Loucy (cell line): ENCODE results near the gene EIF4G3.

Source experiments
- H2AFZ ChIP-seq: fragments of 200-600 bp; sonication (generic); 2 replicates; pipeline ENCODE4 v1.6.0; 2016; ENCODE audit warnings: antibody characterized with exemption, mild to moderate bottlenecking, low read length, moderate library complexity
- H3F3A ChIP-seq: fragments of 200-600 bp; 2 replicates; pipeline ENCODE4 v1.6.0; 2016; ENCODE audit warnings: antibody characterized with exemption, low read depth, mild to moderate bottlenecking
- H3K27me3 ChIP-seq: fragments of 200-600 bp; sonication (generic); 2 replicates; pipeline ENCODE4 v1.6.1; 2014; ENCODE audit warnings: low read length, mild to moderate bottlenecking; ENCODE audit not compliant: insufficient read depth, poor library complexity, severe bottlenecking
- H3K36me3 ChIP-seq: fragments of 200-600 bp; sonication (generic); 2 replicates; pipeline ENCODE4 v1.6.1; 2016; ENCODE audit warnings: low read length; ENCODE audit not compliant: insufficient read depth
- H3K4me1 ChIP-seq: fragments of 200-600 bp; sonication (generic); 2 replicates; pipeline ENCODE4 v1.5.1; 2014; ENCODE audit warnings: low read length, mild to moderate bottlenecking; ENCODE audit not compliant: insufficient read depth, poor library complexity, severe bottlenecking
- H3K4me2 ChIP-seq: fragments of 200-600 bp; sonication (generic); 2 replicates; pipeline ENCODE4 v1.6.0; 2014; ENCODE audit warnings: antibody characterized with exemption, low read length, low read depth, mild to moderate bottlenecking; ENCODE audit not compliant: poor library complexity, severe bottlenecking
- H3K4me3 ChIP-seq: fragments of 200-600 bp; sonication (generic); 2 replicates; pipeline ENCODE4 v1.5.1; 2014; ENCODE audit warnings: low read length, mild to moderate bottlenecking, mixed read lengths; ENCODE audit not compliant: poor library complexity, severe bottlenecking
- H3K79me2 ChIP-seq: fragments of 200-600 bp; sonication (generic); 2 replicates; pipeline ENCODE4 v1.6.1; 2014; ENCODE audit warnings: low read length; ENCODE audit not compliant: insufficient read depth
- H3K9ac ChIP-seq: fragments of 200-600 bp; sonication (generic); 2 replicates; pipeline ENCODE4 v1.6.0; 2014; ENCODE audit warnings: mild to moderate bottlenecking, low read depth, low read length, moderate library complexity; ENCODE audit not compliant: poor library complexity, severe bottlenecking
- H3K9me2 ChIP-seq: fragments of 200-600 bp; sonication (generic); replicated peaks from 2 replicates; pipeline ENCODE4 v1.6.1; 2016; ENCODE audit warnings: low read depth, low read length, mixed read lengths
- H3K9me3 ChIP-seq: fragments of 200-600 bp; sonication (generic); 2 replicates; pipeline ENCODE4 v1.6.1; 2014; ENCODE audit warnings: mild to moderate bottlenecking, antibody characterized with exemption, low read length, low read depth; ENCODE audit not compliant: insufficient read depth
- H4K20me1 ChIP-seq: fragments of 200-600 bp; sonication (generic); 2 replicates; pipeline ENCODE4 v1.6.0; 2014; ENCODE audit warnings: antibody characterized with exemption, low read length, mild to moderate bottlenecking; ENCODE audit not compliant: insufficient read depth, poor library complexity, severe bottlenecking
- EZH2phosphoT487 ChIP-seq: fragments of 200-600 bp; IDR thresholded peaks from 2 replicates; pipeline ENCODE4 v1.6.1; 2018; ENCODE audit warnings: antibody characterized with exemption, mild to moderate bottlenecking, moderate library complexity, borderline replicate concordance
- TF ChIP-seq, protein P1 (sequence below): fragments of 200-600 bp; sonication (generic); conservative IDR thresholded peaks from 2 replicates; pipeline ENCODE4 v1.5.1; 2014; ENCODE audit warnings: mild to moderate bottlenecking, antibody characterized with exemption, low read length

EIF4G3 gene

DNA sequence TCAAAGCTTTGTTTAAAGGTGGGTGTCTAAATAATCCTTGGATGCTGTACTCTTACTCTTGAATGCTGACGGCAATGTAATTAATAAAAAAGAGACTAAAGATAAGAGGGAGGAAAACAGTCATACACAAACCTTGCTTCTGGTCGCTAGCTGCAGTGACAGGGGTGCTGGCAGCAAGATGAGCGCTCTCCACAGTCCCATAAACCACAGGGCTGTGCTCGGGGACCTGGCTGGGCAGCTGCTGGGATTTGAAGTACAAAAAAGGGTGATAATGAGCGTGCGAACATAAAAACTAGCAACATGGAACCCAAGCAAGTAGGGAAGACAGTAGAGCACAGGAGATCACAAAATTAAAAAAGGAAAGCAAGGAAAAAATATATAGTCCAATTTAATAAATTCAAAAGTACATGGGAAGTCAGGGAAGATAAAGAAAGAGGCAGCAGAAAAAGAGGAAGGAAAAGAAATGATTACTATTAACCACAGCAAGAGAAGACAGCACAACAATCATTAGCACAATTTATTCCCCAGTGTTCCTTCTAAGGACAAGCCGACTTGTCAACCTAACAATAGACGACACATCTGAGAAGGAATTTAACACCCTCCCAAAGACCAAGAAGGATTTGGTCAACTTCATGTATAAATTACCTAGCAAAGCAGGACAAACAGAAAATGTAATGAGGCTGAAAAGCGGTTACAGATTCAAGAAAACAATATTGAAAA lies 226.7 kb downstream of the EIF4G3 start:
- Histone ChIP-seq H3F3A (no peaks in the 10 kb centered on the region), H3K9me3 (no peaks in the 10 kb centered on the region), H3K27me3 (no peaks in the 10 kb centered on the region), H3K4me2 (no peak overlapping the region), H3K9ac (no peak overlapping the region), H3K4me3 (no peak overlapping the region), H3K4me1 (no peaks in the 10 kb centered on the region), H3K9me2 (no peaks in the 10 kb centered on the region), H3K79me2 (no peaks in the 10 kb centered on the region), H3K36me3 (no peaks in the 10 kb centered on the region; the same call in 1 of the 2 replicates), H2AFZ (no peak overlapping the region), H4K20me1 (no peaks in the 10 kb centered on the region)
- TF ChIP-seq, protein P1, sequence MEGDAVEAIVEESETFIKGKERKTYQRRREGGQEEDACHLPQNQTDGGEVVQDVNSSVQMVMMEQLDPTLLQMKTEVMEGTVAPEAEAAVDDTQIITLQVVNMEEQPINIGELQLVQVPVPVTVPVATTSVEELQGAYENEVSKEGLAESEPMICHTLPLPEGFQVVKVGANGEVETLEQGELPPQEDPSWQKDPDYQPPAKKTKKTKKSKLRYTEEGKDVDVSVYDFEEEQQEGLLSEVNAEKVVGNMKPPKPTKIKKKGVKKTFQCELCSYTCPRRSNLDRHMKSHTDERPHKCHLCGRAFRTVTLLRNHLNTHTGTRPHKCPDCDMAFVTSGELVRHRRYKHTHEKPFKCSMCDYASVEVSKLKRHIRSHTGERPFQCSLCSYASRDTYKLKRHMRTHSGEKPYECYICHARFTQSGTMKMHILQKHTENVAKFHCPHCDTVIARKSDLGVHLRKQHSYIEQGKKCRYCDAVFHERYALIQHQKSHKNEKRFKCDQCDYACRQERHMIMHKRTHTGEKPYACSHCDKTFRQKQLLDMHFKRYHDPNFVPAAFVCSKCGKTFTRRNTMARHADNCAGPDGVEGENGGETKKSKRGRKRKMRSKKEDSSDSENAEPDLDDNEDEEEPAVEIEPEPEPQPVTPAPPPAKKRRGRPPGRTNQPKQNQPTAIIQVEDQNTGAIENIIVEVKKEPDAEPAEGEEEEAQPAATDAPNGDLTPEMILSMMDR, result no peak
- no peak for TF ChIP-seq EZH2phosphoT487

DNA sequence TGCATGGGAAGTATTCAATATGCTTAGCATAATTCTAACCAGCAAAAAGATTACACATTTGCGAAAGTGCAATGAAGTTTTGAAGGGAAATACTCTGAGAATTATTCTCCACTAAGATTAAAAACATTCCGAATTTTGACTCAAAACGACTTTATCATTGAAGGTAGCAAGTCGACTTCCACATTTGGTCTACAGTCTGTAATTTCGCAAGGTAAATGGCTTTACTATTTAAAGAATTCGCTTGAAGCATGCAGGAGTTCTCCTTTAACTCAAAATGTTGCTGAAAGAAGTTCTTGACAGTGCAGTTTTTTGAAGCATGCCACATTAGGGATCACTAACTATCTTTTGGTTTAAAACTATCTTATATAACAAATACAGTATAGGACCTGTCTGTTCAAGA lies 228.6 kb downstream of the EIF4G3 start:
- no peaks in the 10 kb centered on the region for H3F3A ChIP-seq
- H3K9me3 ChIP-seq, result no peaks in the 10 kb centered on the region
- H3K9ac ChIP-seq, result no peak overlapping the region
- no peak overlapping the region for H3K4me3 ChIP-seq
- no peaks in the 10 kb centered on the region for H3K27me3 ChIP-seq
- TF ChIP-seq EZH2phosphoT487, result no peak
- TF ChIP-seq, protein P1, result no peak
- no peaks in the 10 kb centered on the region for H3K9me2 ChIP-seq
- H3K36me3 ChIP-seq, result no peaks in the 10 kb centered on the region; the same call in 1 of the 2 replicates
- no peak overlapping the region for H2AFZ ChIP-seq
- no peak overlapping the region for H3K4me2 ChIP-seq
- no peaks in the 10 kb centered on the region for H3K4me1 ChIP-seq
- no peaks in the 10 kb centered on the region for H3K79me2 ChIP-seq
- no peaks in the 10 kb centered on the region for H4K20me1 ChIP-seq

DNA sequence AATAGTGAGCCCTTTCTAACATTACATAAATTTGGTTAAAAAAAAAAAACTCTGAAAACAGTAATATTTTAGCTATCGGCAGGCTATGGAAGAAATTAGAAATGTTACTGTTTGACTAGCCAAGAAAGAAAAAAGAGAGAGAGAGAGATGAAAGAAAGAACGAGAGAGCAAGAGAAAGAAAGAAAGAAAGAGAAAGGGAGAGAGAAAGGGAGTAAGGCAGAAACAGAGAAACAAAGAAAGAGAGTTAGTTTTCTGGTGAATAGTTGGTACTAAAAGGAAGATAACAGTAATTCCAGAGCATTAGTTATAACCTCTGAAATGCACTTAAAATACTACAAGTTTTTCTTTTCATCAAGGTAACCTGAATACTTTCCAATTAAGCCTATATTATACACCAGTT lies 229.3 kb downstream of the EIF4G3 start:
- H3K27me3 ChIP-seq, result no peaks in the 10 kb centered on the region
- no peaks in the 10 kb centered on the region for H4K20me1 ChIP-seq
- no peaks in the 10 kb centered on the region for H3K9me3 ChIP-seq
- no peaks in the 10 kb centered on the region for H3F3A ChIP-seq
- H3K36me3 ChIP-seq, result no peaks in the 10 kb centered on the region; the same call in 1 of the 2 replicates
- H3K9me2 ChIP-seq, result no peaks in the 10 kb centered on the region
- H3K4me1 ChIP-seq, result no peaks in the 10 kb centered on the region
- H3K4me3 ChIP-seq, result no peak overlapping the region
- no peaks in the 10 kb centered on the region for H3K79me2 ChIP-seq
- no peak overlapping the region for H2AFZ ChIP-seq
- no peak overlapping the region for H3K4me2 ChIP-seq
- TF ChIP-seq EZH2phosphoT487, result no peak
- TF ChIP-seq, protein P1, result no peak
- no peak overlapping the region for H3K9ac ChIP-seq
